ENCODE measurements around the gene ATF3. TPM values are rescaled to one million over a fixed set of nuclear protein-coding genes. Genes with fewer than 3 reads are reported as not detected.
"Not testable (repeated sequence)": the region's sequence is repeated elsewhere in the genome, so short reads cannot be mapped to it uniquely, and the experiment has no call there.

ATF3 gene
- total RNA-seq, 1 donor from 2014 or later: 32.4 TPM

DNA sequence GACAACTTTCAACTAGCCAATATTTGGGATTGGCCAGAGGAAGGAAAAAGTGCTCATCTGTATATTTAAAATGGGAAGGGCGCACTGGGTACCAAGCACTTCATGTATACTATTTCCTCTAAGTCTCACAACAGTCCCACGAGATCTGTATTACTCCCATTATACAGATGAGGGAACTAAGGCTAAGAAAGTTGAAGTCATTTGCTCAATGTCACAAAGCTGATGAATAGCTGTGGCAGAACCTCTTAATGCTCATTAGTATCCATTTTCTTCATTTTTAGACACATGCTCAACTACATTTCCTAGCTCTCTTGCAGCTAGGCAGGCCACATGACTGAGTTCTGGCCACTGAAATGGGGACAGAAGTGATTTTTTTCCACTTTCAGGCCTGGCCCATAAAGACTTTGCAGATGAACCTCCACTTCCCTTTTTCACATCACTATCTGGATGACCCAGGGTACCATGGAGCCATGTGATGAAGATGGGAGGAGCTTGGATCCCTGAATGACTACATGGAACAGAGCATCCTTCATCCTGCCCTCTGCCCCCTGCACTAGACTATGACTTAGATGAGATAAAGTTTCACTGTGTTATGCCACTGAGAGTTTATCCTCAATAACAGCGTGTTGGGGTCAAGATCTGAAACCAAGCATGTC lies 31.8 kb downstream of the ATF3 start:
- intact Hi-C loops (cut with DNase I): no loop called here
- no peak for DNase-seq (ENCODE audit: low spot score)
- no peak for ATAC-seq

- DNase-seq (ENCODE audit: low spot score) (no peak), ATAC-seq (no peak)
- intact Hi-C loops (cut with DNase I): no loop called here
These were observed 33.4 kb downstream of the ATF3 start for GRCh38 chr1:212641956-212642355.

- DNase-seq (ENCODE audit: low spot score): no peak
- ATAC-seq: no peak
- intact Hi-C loops (cut with DNase I): no loop called here
These were observed 35.3 kb downstream of the ATF3 start for GRCh38 chr1:212643877-212644276.

- ATAC-seq: no peak
- DNase-seq (ENCODE audit: low spot score): no peak
- intact Hi-C loops (cut with DNase I): no loop called here
These were observed 36.4 kb downstream of the ATF3 start for GRCh38 chr1:212644866-212645545.

DNA sequence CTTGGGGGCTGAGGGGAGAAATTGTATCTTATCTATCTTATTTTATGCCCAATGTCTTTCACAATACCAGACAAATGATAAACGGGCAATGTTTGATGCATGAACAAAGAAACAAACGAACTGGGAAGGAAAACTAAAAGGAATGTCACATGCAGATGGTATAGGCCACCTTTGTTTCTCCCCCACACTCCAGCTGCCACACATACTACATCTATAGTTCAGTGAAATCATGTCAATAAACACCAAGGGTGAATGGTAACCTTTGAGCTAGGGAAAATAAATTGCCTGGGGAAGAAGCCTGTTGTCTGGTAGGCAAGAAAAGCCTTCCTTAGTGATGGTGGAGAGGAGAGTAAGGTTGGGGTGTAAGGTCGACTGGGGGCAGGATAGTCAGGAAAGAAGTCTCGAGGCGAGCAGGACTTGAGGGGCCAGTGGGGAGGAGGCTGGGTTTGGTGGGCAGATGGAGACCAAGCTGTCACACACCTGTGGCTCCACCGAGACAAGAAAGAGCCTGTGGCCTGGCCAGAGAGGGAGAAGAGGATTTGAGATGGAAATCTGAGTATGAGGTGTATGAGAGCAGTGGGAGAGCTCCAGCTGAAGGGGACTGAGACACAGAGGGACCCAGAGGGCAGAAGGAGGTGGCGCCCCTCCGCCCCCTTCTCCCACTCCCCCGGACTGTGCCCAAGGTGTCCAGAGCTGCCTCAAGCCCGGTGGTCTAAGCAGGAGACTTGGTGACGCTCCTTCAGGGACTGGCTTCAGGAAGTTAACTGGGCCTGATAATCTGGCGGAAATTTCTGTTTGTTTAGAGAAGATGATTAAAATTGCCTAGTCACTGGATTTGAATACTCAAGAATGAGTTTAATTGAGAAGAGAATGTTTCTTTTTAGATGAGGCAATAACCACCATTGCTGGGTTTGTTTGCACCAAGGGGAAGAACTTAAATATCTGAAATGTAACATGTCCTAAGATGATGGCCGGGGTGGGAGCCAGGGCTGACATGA lies 37.3 kb downstream of the ATF3 start:
- DNase-seq (ENCODE audit: low spot score) (no peak), ATAC-seq (no peak)
- intact Hi-C loops (cut with DNase I): no loop called here

DNA sequence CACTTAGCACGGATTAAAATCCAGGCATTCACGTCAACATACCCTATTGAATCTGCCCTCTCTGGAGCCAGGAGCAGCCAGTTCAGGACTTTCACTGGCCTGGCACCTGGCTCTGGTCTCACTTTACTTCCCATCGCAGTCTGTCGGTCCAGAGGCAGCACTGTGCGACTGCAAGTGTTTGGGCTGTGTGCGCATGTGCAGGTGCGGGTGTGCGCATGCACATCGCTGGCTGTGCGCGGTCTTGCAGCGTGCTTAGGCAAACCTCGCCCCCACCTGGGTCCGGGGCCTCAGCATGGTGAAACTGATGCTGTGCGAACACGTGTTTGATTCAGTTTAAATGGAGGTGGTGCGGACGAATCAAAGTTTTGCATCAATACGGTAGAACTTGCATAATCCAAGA lies 38.0 kb downstream of the ATF3 start:
- DNase-seq (ENCODE audit: low spot score): no peak
- intact Hi-C loops (cut with DNase I): no loop called here
- ATAC-seq: no peak

GRCh38 chr1:212647004-212647403 lies 38.4 kb downstream of the ATF3 start:
- intact Hi-C loops (cut with DNase I): no loop called here
- DNase-seq (ENCODE audit: low spot score): no peak
- no peak for ATAC-seq

- intact Hi-C loops (cut with DNase I): no loop called here
- DNase-seq (ENCODE audit: low spot score): no peak
- no peak for ATAC-seq
These were observed 39.9 kb downstream of the ATF3 start for GRCh38 chr1:212648431-212648830.

DNA sequence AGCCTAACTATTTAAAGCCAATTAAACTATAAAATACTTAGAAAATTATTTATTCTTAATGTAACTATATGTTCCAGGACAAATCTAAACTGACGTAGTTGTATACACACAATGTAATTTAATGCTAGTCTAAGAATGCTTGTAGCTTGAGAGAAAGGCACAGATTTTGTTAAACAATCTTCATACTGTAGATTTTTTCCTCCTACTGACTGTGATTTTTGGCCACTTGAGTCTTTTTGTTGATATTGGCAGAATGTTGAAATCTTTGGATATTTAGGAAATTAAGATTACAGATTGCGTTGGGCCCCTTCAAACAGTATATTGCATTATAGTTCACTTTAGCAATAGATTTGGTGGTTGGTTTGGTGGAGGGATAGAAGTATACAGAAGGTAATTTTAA lies 40.5 kb downstream of the ATF3 start:
- intact Hi-C loops (cut with DNase I): no loop called here
- ATAC-seq (no peak), DNase-seq (ENCODE audit: low spot score) (no peak)

DNA sequence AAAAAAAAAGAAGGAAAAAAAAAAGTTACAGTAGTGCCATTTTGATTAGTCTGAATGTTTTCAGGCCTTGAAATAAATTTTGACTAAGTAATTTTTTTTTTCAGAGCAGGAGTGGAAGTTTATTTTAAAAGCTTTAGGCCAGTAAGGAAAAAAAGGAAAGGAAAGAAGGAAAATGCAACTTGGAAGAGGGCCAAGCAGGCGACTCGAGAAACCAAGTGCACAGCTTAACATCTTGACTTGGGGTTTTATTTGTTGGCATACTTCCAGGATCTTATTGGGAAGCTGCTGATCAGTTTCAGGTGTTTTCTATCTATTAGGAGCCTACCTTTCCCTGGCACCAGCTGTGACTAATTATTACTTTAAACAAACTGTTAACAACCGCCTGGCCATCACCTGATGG lies 41.7 kb downstream of the ATF3 start:
- no peak for ATAC-seq
- intact Hi-C loops (cut with DNase I): no loop called here
- peak; percentile 22 for DNase-seq (ENCODE audit: low spot score)

DNA sequence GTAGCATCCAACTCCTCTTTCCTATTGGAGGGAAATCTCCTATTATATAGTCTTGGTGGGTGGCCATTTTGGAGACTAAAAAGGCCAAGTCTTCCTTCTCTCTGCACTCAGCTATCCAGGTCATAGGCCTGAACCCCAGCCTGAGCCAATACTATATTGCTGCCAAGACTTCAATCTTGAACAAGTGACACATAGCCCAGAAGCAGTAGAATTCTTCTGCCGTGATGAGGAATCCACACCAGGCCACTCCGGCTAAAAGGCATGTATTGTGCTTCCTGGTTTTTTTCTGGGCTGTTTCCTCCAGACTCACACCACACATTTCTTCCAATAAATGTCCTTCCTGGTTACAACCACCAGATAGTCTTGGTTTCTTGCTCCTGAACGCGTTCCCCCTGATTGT lies 43.0 kb downstream of the ATF3 start:
- intact Hi-C loops (cut with DNase I): no loop called here
- ATAC-seq (peak; percentile 46), DNase-seq (ENCODE audit: low spot score) (no peak)

DNA sequence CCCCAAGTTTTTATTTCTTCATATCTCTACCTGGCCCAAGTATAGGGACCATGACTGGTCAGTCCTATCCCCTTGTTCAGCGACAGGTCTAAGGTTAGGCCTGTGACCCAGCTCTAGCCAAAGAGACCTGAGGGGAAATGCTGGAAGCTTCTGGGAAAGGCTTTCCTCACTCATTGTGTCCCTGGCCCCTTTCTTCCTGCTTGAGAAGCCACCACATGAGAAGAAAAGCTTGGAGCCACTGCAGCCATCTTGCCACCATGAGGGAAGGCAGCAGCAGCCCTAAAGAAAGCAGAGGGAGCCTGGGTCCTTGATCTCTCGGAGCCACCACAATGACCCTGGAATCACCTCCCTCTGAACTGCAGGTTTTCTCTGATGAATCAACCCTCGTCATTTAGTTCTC lies 43.4 kb downstream of the ATF3 start:
- intact Hi-C loops (cut with DNase I): no loop called here
- no peak for DNase-seq (ENCODE audit: low spot score)
- ATAC-seq: no peak

- no peak for DNase-seq (ENCODE audit: low spot score)
- no peak for ATAC-seq
- intact Hi-C loops (cut with DNase I): no loop called here
These were observed 44.0 kb downstream of the ATF3 start for GRCh38 chr1:212652609-212653008.

DNA sequence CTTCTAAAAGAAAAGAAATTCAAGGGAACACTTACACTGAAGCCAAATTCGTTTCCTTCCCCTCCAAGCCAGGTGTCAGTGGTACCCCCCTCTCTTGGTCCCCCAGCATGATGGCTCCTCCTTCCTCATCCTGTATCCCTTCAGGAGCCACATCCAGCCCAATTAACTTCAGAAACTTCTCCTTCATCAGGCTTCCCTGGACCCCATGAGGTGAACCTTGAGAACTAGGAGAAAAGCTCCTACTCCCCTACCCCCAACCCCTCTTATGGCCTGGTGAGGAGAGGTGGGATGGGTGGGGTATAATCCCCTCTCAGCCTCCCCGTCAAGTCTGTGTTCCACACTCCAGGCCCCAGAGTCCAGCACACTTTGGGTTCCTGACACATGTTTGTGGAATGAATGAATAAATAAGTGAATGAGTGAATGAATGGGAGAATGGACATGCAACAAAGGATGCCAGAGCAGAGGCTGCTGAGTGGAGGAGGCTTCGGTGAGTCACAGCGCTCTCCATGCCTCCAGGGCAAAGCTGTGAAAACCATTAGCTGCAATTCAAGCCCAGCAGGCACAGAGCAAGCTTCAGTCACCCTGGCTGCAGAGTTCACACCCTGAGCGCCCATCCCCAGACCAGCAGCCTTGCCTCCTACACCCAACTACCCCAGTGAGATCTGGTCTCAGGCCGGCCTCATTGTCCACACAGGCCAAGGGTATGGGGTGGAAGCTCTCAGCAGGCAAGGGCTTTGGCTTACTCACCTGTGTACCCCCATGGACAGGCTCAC lies 47.3 kb downstream of the ATF3 start:
- intact Hi-C loops (cut with DNase I): no loop called here
- peak; percentile 34 for DNase-seq (ENCODE audit: low spot score)
- ATAC-seq: no peak

GRCh38 chr1:212656730-212657129 lies 48.2 kb downstream of the ATF3 start:
- DNase-seq (ENCODE audit: low spot score) (no peak), ATAC-seq (no peak)
- intact Hi-C loops (cut with DNase I): no loop called here

GRCh38 chr1:212658250-212658649 lies 49.7 kb downstream of the ATF3 start:
- intact Hi-C loops (cut with DNase I): not testable (repeated sequence)

DNA sequence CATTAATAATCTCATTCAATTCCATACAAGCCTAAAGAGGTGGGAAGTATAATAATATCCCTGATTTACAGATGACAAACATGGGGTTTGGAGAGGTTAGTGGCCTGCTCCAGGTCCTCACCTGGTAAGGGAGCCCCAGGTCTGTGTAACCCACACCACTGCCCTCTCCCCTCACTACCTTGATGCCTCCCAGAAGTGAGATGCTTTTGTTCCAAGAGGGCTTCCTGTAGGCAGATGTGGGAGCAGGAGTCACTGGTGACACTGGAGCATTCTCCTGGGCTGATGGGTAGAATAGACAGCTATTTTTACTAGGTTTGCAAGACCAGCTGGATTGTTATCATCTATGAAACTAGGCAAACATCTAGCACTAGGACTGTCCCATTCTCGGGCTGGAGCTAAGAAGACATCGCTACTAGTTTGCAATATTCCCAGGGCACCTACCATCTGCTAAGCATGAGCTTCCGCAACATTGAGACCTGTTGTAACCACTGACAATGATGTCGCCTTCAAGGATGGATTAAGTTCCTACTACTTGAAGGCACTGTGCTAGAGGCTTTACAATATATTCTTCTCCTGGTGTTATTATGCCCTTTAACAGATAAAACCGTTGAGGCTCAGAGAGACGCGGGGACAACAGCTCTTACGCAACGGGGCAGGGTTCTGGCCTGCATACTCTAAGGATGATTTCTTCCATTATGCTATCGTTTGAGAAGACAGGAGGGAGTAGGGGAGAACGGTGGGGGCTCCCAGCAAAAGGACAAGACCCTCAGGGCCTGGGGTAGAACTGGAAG lies 56.0 kb downstream of the ATF3 start:
- intact Hi-C loops (cut with DNase I): no loop called here
- DNase-seq (ENCODE audit: low spot score): no peak
- ATAC-seq: no peak

More at GRCh38 chr1:212658250-212658649, 49.7 kb downstream of the ATF3 start:
- DNase-seq (ENCODE audit: low spot score); ATAC-seq: not testable (repeated sequence)
